MM.1S (cell line): ENCODE results near the gene FANCE.

ENCODE experiments used
- DNase-seq: peaks from one replicate; pipeline ENCODE4 v3.0.0-alpha.2; 2015
- H2AFZ ChIP-seq: fragments of 300-600 bp; sonication (generic); 2 replicates; pipeline ENCODE4 v1.6.0; 2016; ENCODE audit warnings: antibody characterized with exemption, low read length
- H3F3A ChIP-seq: fragments of 300-600 bp; sonication (generic); 2 replicates; pipeline ENCODE4 v1.6.1; 2016; ENCODE audit warnings: mild to moderate bottlenecking, antibody characterized with exemption, low read length, moderate library complexity, mixed read lengths; ENCODE audit not compliant: insufficient read depth
- H3K27ac ChIP-seq: fragments of 300-600 bp; sonication (generic); 2 replicates; pipeline ENCODE4 v1.5.1; 2016; ENCODE audit warnings: mild to moderate bottlenecking, low read length
- H3K27me3 ChIP-seq: fragments of 300-600 bp; sonication (generic); replicated peaks from 2 replicates; pipeline ENCODE4 v1.6.0; 2016; ENCODE audit warnings: low read length; ENCODE audit not compliant: insufficient read depth
- H3K36me3 ChIP-seq: fragments of 300-600 bp; sonication (generic); replicated peaks from 2 replicates; pipeline ENCODE4 v1.6.1; 2016; ENCODE audit warnings: mild to moderate bottlenecking, low read length, mixed read lengths; ENCODE audit not compliant: insufficient read depth
- H3K4me1 ChIP-seq: fragments of 300-600 bp; sonication (generic); 2 replicates; pipeline ENCODE4 v1.6.1; 2016; ENCODE audit warnings: low read length, mixed read lengths
- H3K4me2 ChIP-seq: fragments of 300-600 bp; sonication (generic); 2 replicates; pipeline ENCODE4 v1.6.0; 2016; ENCODE audit warnings: low read depth, low read length
- H3K4me3 ChIP-seq: fragments of 300-600 bp; sonication (generic); 2 replicates; pipeline ENCODE4 v1.5.1; 2016; ENCODE audit warnings: low read length, mixed read lengths
- H3K79me2 ChIP-seq: fragments of 300-600 bp; sonication (generic); 2 replicates; pipeline ENCODE4 v1.6.1; 2016; ENCODE audit warnings: mixed run types, low read length, mixed read lengths
- H3K9ac ChIP-seq: fragments of 300-600 bp; sonication (generic); 2 replicates; pipeline ENCODE4 v1.6.1; 2016; ENCODE audit warnings: low read length, mixed read lengths
- H3K9me2 ChIP-seq: fragments of 300-600 bp; sonication (generic); replicated peaks from 2 replicates; pipeline ENCODE4 v1.6.1; 2016; ENCODE audit warnings: mild to moderate bottlenecking, low read length, mixed read lengths; ENCODE audit not compliant: insufficient read depth
- H3K9me3 ChIP-seq: fragments of 300-600 bp; sonication (generic); replicated peaks from 2 replicates; pipeline ENCODE4 v1.6.1; 2016; ENCODE audit warnings: mild to moderate bottlenecking, low read length, mixed read lengths; ENCODE audit not compliant: insufficient read depth
- H4K20me1 ChIP-seq: fragments of 300-600 bp; sonication (generic); 2 replicates; pipeline ENCODE4 v1.6.1; 2016; ENCODE audit warnings: mild to moderate bottlenecking, low read length, moderate library complexity, mixed read lengths; ENCODE audit not compliant: insufficient read depth
- CTCF ChIP-seq: fragments of 300-600 bp; sonication (generic); IDR thresholded peaks from 2 replicates; pipeline ENCODE4 v1.5.1; 2016; ENCODE audit warnings: antibody characterized with exemption, low read length, mixed read lengths
- EZH2 ChIP-seq: fragments of 300-600 bp; sonication (generic); optimal IDR thresholded peaks from 2 replicates; pipeline ENCODE3; 2017; ENCODE audit warnings: low read depth, mild to moderate bottlenecking, antibody characterized with exemption, low read length, mixed read lengths
- EZH2phosphoT487 ChIP-seq: fragments of 300-600 bp; sonication (generic); IDR thresholded peaks from 2 replicates; pipeline ENCODE4 v1.6.1; 2018; ENCODE audit warnings: antibody characterized with exemption, low read length

The FANCE gene

DNA sequence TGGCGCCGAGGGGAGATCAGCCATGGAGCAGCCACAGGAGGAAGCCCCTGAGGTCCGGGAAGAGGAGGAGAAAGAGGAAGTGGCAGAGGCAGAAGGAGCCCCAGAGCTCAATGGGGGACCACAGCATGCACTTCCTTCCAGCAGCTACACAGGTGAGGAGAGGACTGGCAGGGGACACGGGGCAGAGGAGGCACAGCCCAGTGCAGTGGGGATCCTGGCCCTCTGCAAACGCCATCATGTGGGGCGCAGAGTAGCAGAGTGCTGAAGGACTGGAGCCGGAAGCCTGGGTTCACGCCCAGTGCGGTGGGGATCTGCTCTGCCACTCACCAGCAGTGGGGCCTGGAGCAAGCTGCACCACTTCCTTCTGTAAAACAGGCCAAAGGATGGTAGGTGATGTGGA lies 41.1 kb upstream of the FANCE start:
- Histone ChIP-seq H3K9ac (no peak overlapping the region), H3K4me3 (no peak overlapping the region), H3K4me2 (no peak overlapping the region), H3K27me3 (no peaks in the 10 kb centered on the region), H4K20me1 (no peaks in the 10 kb centered on the region), H3K9me2 (no peaks in the 10 kb centered on the region), H3K9me3 (no peaks in the 10 kb centered on the region), H3K27ac (no peak overlapping the region), H3K4me1 (no peaks in the 10 kb centered on the region), H3K36me3 (no peaks in the 10 kb centered on the region), H2AFZ (no peak overlapping the region), H3F3A (no peaks in the 10 kb centered on the region), H3K79me2 (no peaks in the 10 kb centered on the region)
- TF ChIP-seq EZH2 (no peak), EZH2phosphoT487 (no peak), CTCF (no peak)
- no peak for DNase-seq

GRCh38 chr6:35412102-35412501 lies 40.0 kb upstream of the FANCE start:
- Histone ChIP-seq H4K20me1 (no peaks in the 10 kb centered on the region), H3K9ac (no peak overlapping the region), H3K9me3 (no peaks in the 10 kb centered on the region), H3K27me3 (no peaks in the 10 kb centered on the region), H3K79me2 (no peaks in the 10 kb centered on the region), H3K4me2 (no peak overlapping the region), H3K27ac (no peak overlapping the region), H2AFZ (no peak overlapping the region), H3K4me1 (no peaks in the 10 kb centered on the region), H3K36me3 (no peaks in the 10 kb centered on the region), H3K9me2 (no peaks in the 10 kb centered on the region), H3F3A (no peaks in the 10 kb centered on the region), H3K4me3 (no peak overlapping the region)
- no peak for DNase-seq
- TF ChIP-seq CTCF: no peak

DNA sequence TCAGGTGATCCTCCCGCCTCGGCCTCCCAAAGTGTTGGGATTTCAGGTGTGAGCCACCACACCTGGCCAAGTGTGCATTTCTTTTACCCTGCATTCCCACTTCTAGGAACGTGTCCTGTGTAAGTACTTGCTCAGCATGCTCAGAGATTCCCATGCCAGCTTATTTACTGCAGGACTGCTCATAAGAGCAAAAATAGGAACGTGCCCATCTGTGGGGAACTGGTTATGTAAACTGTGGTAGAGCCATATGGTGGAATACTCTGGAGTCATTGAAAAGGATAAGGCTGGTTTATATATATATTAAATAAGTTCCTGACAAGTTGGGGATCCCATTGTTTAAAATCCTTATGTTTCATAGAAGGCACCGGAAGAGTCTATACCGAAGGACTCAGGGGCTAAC lies 38.2 kb upstream of the FANCE start:
- H3K4me1 ChIP-seq: no peaks in the 10 kb centered on the region
- no peak overlapping the region for H3K9ac ChIP-seq
- no peak for DNase-seq
- no peaks in the 10 kb centered on the region for H4K20me1 ChIP-seq
- no peaks in the 10 kb centered on the region for H3F3A ChIP-seq
- no peaks in the 10 kb centered on the region for H3K36me3 ChIP-seq
- no peaks in the 10 kb centered on the region for H3K9me3 ChIP-seq
- no peaks in the 10 kb centered on the region for H3K79me2 ChIP-seq
- TF ChIP-seq CTCF (no peak), EZH2phosphoT487 (no peak), EZH2 (no peak)
- H3K27me3 ChIP-seq: no peaks in the 10 kb centered on the region
- H3K27ac ChIP-seq: no peak overlapping the region
- no peak overlapping the region for H3K4me3 ChIP-seq
- H3K4me2 ChIP-seq: no peak overlapping the region
- no peak overlapping the region for H2AFZ ChIP-seq
- no peaks in the 10 kb centered on the region for H3K9me2 ChIP-seq
